ENCODE data around the gene JMJD6. TPM values are rescaled to one million over a fixed set of nuclear protein-coding genes. Genes with fewer than 3 reads are reported as not detected.

The JMJD6 gene
- total and polyA plus RNA-seq, 9 of the 15 experiments (the other 6 are each of a cell fraction or from before 2014, with no cell fraction given) = 2.5 to 52.3 (median 36.3) TPM

DNA sequence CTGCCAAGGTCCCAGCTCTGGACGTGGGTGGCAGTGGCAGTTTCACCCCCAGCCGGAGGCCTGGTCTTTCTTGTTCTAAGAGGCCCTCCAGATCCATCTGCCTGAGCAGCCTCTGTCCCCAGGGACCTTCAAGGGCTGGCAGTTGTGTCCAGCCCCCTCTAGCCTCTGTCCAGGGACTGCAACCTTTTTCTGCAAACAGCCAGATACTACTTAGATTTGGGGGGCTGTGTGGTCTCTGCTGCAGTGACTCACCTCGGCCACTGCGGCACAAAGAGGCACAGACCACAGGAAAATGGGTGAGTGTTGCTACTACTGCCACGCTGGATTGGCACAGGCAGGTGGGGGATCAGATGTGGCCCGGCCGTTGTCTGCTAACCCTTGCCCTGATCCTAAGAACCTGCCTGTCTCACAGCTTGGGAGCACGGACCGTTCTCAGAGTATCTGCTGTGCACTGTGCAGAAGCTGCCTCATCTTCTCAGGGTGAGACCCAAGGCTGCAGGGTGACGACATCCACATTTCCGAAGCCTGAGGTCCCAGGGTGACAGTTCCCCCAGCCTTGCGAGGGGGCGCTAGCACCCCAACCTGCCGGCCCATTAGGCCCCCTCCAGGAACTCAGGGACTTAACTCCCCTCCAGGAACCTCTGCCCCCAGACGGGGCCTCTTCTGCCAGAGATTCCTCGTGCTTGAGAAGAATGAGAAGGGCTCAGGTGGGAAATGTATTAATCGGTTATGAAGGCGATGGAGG, 43.2 kb downstream of the JMJD6 start:
- intact Hi-C loops (cut with micrococcal nuclease) = loop anchor here (1.0 to 5.0 kb wide), 2 partner anchors 32 to 61 kb away; no protein-coding TSS in a partner anchor
- TF ChIP-seq ZFP1 (CRISPR knock-in tag; IDR thresholded peaks at IDR 0.05) = no peak
- TF ChIP-seq SMC3 (conservative IDR thresholded peaks at IDR 0.05; ENCODE audit: insufficient read depth, low read depth, low read length) = peak; percentile 23; the same call in 1 of the 2 replicates
- peak; percentile 16; the same call in 1 of the 2 replicates for TF ChIP-seq CTBP1 (IDR thresholded peaks at IDR 0.05; ENCODE audit: borderline replicate concordance)
- TF ChIP-seq, protein P1, sequence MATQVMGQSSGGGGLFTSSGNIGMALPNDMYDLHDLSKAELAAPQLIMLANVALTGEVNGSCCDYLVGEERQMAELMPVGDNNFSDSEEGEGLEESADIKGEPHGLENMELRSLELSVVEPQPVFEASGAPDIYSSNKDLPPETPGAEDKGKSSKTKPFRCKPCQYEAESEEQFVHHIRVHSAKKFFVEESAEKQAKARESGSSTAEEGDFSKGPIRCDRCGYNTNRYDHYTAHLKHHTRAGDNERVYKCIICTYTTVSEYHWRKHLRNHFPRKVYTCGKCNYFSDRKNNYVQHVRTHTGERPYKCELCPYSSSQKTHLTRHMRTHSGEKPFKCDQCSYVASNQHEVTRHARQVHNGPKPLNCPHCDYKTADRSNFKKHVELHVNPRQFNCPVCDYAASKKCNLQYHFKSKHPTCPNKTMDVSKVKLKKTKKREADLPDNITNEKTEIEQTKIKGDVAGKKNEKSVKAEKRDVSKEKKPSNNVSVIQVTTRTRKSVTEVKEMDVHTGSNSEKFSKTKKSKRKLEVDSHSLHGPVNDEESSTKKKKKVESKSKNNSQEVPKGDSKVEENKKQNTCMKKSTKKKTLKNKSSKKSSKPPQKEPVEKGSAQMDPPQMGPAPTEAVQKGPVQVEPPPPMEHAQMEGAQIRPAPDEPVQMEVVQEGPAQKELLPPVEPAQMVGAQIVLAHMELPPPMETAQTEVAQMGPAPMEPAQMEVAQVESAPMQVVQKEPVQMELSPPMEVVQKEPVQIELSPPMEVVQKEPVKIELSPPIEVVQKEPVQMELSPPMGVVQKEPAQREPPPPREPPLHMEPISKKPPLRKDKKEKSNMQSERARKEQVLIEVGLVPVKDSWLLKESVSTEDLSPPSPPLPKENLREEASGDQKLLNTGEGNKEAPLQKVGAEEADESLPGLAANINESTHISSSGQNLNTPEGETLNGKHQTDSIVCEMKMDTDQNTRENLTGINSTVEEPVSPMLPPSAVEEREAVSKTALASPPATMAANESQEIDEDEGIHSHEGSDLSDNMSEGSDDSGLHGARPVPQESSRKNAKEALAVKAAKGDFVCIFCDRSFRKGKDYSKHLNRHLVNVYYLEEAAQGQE (IDR thresholded peaks at IDR 0.05; ENCODE audit: borderline replicate concordance) = peak; percentile 52; the same call in 1 of the 2 replicates
- TF ChIP-seq, protein P1 (CRISPR knock-in tag; IDR thresholded peaks at IDR 0.05; ENCODE audit: low read depth) = no peak
- TF ChIP-seq, protein P2, sequence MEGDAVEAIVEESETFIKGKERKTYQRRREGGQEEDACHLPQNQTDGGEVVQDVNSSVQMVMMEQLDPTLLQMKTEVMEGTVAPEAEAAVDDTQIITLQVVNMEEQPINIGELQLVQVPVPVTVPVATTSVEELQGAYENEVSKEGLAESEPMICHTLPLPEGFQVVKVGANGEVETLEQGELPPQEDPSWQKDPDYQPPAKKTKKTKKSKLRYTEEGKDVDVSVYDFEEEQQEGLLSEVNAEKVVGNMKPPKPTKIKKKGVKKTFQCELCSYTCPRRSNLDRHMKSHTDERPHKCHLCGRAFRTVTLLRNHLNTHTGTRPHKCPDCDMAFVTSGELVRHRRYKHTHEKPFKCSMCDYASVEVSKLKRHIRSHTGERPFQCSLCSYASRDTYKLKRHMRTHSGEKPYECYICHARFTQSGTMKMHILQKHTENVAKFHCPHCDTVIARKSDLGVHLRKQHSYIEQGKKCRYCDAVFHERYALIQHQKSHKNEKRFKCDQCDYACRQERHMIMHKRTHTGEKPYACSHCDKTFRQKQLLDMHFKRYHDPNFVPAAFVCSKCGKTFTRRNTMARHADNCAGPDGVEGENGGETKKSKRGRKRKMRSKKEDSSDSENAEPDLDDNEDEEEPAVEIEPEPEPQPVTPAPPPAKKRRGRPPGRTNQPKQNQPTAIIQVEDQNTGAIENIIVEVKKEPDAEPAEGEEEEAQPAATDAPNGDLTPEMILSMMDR (IDR thresholded peaks at IDR 0.05 in 2 of 3, conservative IDR thresholded peaks at IDR 0.05 in 1 of 3; ENCODE audit: insufficient read depth in 2 of 3, low read depth in 1 of 3, low read length in 3 of 3) = peak; percentile 69 to 88 (median 70)
- TF ChIP-seq, protein P3, sequence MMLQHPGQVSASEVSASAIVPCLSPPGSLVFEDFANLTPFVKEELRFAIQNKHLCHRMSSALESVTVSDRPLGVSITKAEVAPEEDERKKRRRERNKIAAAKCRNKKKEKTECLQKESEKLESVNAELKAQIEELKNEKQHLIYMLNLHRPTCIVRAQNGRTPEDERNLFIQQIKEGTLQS (IDR thresholded peaks at IDR 0.05) = peak; percentile 36
- TF ChIP-seq, protein P3 (CRISPR knock-in tag; conservative IDR thresholded peaks at IDR 0.05) = no peak
- peak in 1 of 2 experiments; percentile 58; a peak in 2 of 4 replicates for TF ChIP-seq RAD21 (CRISPR knock-in tag; conservative IDR thresholded peaks at IDR 0.05 in 1 of 2, IDR thresholded peaks at IDR 0.05 in 1 of 2)

More for the DNA sequence above, 43.2 kb downstream of the JMJD6 start:
- CTCF ChIA-PET (ENCODE audit: low intra/inter-chr PET ratio) = interaction anchor here (1.0 to 1.1 kb wide), 2 partner anchors 31 to 124 kb away, joined by 3 read pairs; no protein-coding TSS in a partner anchor
- no peak overlapping the region for H3K4me2 ChIP-seq (ENCODE audit: insufficient read depth, low read length)
- H3K9me3 ChIP-seq (replicated peaks; ENCODE audit: control insufficient read depth, insufficient read depth, low read depth, low read length) = no peaks in the 10 kb centered on the region
- in situ Hi-C loops (cut with MboI) = loop anchor here (5.0 kb wide), 1 partner anchor 161 kb away; no protein-coding TSS in a partner anchor
- FAIRE-seq = no peak
- H3K27ac ChIP-seq (ENCODE audit: extremely low read depth, low read depth, low read length) = no peak overlapping the region
- WGBS (ENCODE audit: insufficient coverage, low coverage, missing lambda C conversion rate) = 38% methylated on average over 14 of the region's 18 CpGs
- H3K4me1 ChIP-seq (replicated peaks in 1 of 2; ENCODE audit: control insufficient read depth in 2 of 2, insufficient read depth in 2 of 2, low read length in 2 of 2) = peaks cover 18 to 50% of the 10 kb centered on the region in 2 experiments
- ATAC-seq = peak; percentile 79
- H3K9ac ChIP-seq (ENCODE audit: insufficient read depth in 1 of 2, low read depth in 2 of 2, low read length in 2 of 2) = peak overlapping the region in 1 of 2 experiments; percentile 76; a peak in 2 of 4 replicates
- no peaks in the 10 kb centered on the region for H3K9me1 ChIP-seq (ENCODE audit: control insufficient read depth, insufficient read depth, low read length)
- peak; percentile 58 to 77 (median 71) for DNase-seq (ENCODE audit: extremely low read depth in 1 of 4, low spot score in 3 of 4)
- no peak overlapping the region for H2AFZ ChIP-seq (ENCODE audit: low read depth, low read length)
- no peaks in the 10 kb centered on the region; the same call in none of the 2 replicates for H4K20me1 ChIP-seq (replicated peaks; ENCODE audit: control insufficient read depth, insufficient read depth, low read length)
- no peak overlapping the region for H3K4me3 ChIP-seq
- POLR2A ChIA-PET = interaction anchor here (0.6 to 1.0 kb wide), 2 partner anchors 91 to 687 kb away, joined by 3 read pairs; no protein-coding TSS in a partner anchor
- no TSS peak for BruUV-seq (replicated peaks)
- H3K36me3 ChIP-seq (ENCODE audit: control insufficient read depth, insufficient read depth, low read length) = no peaks in the 10 kb centered on the region
- no peaks in the 10 kb centered on the region for H3K27me3 ChIP-seq (ENCODE audit: control insufficient read depth in 2 of 2, insufficient read depth in 2 of 2, low read length in 2 of 2)
- H3K79me2 ChIP-seq (ENCODE audit: control insufficient read depth, insufficient read depth, low read length) = no peaks in the 10 kb centered on the region
